D721Med (cell line): ENCODE results near the gene CAPN11.
"Not testable (repeated sequence)": the region's sequence is repeated elsewhere in the genome, so short reads cannot be mapped to it uniquely, and the experiment has no call there.

ENCODE experiments used
- DNase-seq: peaks from one replicate; pipeline ENCODE4 v3.0.0; 2011; ENCODE audit warnings: low spot score; ENCODE audit not compliant: insufficient read length
- FAIRE-seq: peaks from 2 replicates; lab custom pipeline; 2011; peaks lifted over from hg19 to GRCh38; lab: Jason Lieb, UNC
- TF ChIP-seq, protein P1 (sequence below): IDR thresholded peaks from 2 replicates; pipeline ENCODE4 v1.5.1; 2012; ENCODE audit warnings: mild to moderate bottlenecking, control low read depth; ENCODE audit not compliant: insufficient read depth; ENCODE audit errors: missing control alignments

The CAPN11 gene

DNA sequence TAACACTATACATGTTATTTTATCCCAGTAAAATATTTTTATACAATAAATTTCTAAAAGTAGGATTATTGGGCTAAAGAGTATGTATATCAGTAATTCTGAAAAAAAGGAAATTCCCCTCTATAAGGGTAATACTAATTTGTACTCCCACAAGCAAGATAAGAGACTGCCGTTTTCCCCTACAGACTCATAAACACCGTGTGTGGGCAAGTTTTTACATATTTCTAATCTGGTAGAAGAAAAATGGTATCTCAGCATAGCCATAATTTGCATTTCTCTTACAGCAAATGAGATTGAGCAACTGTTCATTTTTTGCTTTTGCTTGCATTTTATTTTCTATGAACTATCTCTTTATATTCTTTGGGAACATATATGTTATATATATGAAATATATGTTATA is 32.1 kb downstream of the CAPN11 start:
- FAIRE-seq, result no peak

DNA sequence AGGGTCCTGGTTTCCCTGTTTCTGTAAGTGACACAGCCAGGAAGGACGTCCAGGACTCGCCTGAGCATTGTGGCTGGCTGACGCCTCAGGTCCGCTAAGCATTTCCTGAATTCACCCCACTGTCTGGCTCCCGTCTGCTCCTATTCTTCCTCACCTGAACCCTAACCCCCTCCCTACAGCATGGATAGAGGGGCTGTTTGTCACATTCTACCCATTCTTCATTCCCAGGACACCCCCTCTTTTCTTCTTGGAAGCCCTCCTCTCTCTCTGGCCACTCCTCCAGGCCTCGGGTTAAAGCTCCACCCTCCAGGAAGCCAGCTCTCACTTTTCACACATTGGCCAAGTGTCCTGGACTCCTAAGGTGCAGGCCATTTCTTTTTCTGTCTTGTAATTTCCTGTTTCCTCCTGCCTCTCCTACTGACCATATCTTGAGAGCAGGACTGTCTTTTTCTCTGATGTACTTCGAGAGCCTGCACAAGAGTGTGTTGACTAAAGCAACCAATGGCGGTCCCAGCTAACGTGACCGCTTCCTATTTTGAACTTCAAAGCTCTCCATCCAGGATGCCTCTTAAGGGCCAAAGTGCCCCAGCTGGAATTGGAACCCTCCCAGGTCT is 33.9 kb downstream of the CAPN11 start:
- FAIRE-seq, result no peak
- DNase-seq, result no peak
- TF ChIP-seq, protein P1, sequence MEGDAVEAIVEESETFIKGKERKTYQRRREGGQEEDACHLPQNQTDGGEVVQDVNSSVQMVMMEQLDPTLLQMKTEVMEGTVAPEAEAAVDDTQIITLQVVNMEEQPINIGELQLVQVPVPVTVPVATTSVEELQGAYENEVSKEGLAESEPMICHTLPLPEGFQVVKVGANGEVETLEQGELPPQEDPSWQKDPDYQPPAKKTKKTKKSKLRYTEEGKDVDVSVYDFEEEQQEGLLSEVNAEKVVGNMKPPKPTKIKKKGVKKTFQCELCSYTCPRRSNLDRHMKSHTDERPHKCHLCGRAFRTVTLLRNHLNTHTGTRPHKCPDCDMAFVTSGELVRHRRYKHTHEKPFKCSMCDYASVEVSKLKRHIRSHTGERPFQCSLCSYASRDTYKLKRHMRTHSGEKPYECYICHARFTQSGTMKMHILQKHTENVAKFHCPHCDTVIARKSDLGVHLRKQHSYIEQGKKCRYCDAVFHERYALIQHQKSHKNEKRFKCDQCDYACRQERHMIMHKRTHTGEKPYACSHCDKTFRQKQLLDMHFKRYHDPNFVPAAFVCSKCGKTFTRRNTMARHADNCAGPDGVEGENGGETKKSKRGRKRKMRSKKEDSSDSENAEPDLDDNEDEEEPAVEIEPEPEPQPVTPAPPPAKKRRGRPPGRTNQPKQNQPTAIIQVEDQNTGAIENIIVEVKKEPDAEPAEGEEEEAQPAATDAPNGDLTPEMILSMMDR, result no peak

More for the DNA sequence above, 32.1 kb downstream of the CAPN11 start:
- DNase-seq, result no peak
- TF ChIP-seq, protein P1, result no peak

DNA sequence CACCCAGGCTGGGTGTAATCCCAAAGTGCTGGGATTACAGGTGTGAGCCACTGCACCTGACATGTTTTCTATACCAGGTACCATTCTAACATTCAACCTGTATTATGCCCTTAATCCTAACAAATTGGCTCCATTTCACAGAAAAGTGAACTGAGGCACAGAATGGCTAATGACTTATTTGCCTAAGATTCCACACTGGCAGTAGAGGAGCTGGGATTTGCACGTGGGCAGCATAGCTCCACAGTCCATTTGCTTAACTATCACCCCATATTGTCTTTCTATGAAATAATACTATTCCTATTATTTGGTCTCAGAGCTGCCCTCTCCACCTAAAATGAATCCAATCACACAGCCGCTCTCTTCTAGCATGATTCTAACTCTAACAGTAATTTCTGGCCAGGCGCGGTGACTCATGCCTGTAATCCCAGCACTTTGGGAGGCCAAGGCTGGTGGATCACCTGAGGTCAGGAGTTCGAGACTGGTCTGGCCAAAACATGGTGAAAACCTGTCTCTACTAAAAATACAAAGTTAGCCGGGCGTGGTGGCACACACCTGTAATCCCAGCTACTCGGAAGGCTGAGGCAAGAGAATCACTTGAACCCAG is 34.8 kb downstream of the CAPN11 start:
- DNase-seq (no peak), FAIRE-seq (no peak)
- TF ChIP-seq, protein P1, result no peak

DNA sequence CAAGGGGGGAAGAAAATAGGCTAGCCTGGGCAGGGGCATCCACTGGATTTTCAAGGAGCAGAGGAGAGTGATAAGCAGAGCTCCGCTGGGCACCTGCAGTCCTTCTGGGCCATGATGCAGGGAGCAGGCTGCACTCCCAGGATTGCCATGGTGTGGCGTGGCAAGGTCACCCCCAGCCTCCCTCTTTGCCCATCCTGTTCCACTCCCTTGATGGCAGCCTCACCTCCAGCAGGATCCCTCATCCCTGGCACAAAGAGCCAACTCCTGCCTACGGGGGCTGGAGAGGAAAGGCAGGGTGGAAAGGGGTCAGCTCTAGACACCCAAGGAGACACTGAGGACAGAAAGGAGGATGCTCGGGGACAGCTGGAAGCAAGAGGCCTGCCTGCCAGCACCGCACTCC is 35.7 kb downstream of the CAPN11 start:
- TF ChIP-seq, protein P1, result no peak
- FAIRE-seq (no peak), DNase-seq (no peak)

DNA sequence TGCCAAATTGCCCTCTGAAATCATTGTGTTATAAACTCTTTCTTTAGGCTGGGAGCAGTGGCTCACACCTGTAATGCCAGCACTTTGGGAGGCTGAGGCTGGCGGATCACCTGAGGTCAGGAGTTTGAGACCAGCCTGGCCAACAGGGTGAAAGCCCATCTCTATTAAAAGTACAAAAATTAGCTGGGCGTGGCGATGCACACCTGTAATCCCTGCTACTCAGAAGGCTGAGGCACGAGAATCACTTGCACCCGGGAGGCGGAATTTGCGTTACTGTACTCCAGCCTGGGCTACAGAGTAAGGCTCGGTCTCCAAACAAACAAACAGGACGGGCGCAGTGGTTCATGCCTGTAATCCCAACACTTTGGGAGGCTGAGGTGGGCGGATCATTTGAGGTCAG is 37.7 kb downstream of the CAPN11 start:
- FAIRE-seq, DNase-seq: not testable (repeated sequence)

DNA sequence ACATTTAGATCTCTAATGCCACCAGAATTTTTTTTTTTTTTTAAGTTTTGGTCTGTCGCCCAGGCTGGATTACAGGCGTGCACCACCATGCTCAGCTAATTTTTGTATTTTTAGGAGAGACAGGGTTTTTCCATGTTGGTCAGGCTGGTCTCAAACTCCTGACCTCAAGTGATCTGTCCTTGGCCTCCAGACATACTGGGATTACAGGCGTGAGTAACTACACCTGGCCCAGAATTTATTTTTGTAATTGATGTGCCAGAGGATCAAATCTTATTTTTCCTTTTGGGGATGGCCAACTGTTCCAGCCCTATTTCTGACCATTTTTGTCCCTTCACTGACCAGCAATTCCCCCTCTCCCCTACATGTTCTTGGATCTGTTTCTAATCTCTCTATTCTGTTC is 40.1 kb downstream of the CAPN11 start:
- FAIRE-seq, result no peak
- no peak for DNase-seq
- TF ChIP-seq, protein P1, result no peak

DNA sequence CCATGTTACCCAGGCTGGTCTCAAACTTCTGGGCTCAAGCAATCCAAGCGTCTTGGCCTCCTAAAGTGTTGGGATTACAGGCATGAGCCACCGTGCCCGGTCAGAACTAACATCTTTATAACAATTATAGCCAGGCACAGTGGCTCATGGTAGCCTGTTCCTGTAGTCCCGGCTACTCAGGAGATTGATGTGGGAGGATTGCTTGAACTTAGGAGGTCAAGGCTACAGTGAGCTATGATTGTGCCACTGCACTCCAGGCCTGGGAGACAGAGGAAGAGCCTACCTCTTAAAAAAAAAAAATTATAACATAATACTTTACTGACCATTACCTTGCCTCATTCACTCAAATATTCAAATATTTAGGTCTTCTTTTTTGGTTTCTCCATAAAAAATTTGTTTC is 41.3 kb downstream of the CAPN11 start:
- TF ChIP-seq, protein P1, result no peak
- no peak for DNase-seq
- no peak for FAIRE-seq
